Epithelial cell of esophagus (primary cell): ENCODE measurements around the gene CNTN5.
A peak's percentile ranks its signal among the peaks of the same experiment; 100 is the strongest.

Experiments
- DNase-seq: peaks from one replicate; pipeline ENCODE4 v3.0.0; 2010; ENCODE audit warnings: low read depth
- H3K4me3 ChIP-seq: 2 replicates; pipeline ENCODE4 v1.5.1; 2011; ENCODE audit warnings: mild to moderate bottlenecking, low read length, control low read depth
- CTCF ChIP-seq: IDR thresholded peaks from 2 replicates; pipeline ENCODE4 v1.5.1; 2011; ENCODE audit warnings: low read depth, mild to moderate bottlenecking, low read length, control low read depth, inconsistent platforms; ENCODE audit not compliant: insufficient read depth; ENCODE audit errors: missing control alignments

The CNTN5 gene

GRCh38 chr11:99968336-99968735 is 947.6 kb downstream of the CNTN5 start:
- no peak overlapping the region for H3K4me3 ChIP-seq
- peak; percentile 9 for DNase-seq
- no peak for TF ChIP-seq CTCF

- no peak for TF ChIP-seq CTCF
- no peak for DNase-seq
- H3K4me3 ChIP-seq: no peak overlapping the region
These were observed 953.2 kb downstream of the CNTN5 start for GRCh38 chr11:99973993-99974392.

- no peak for DNase-seq
- no peak overlapping the region for H3K4me3 ChIP-seq
- no peak for TF ChIP-seq CTCF
These were observed 958.3 kb downstream of the CNTN5 start for GRCh38 chr11:99979042-99979441.

- no peak for DNase-seq
- no peak overlapping the region for H3K4me3 ChIP-seq
- no peak for TF ChIP-seq CTCF
These were observed 967.2 kb downstream of the CNTN5 start for GRCh38 chr11:99987821-99988470.

- H3K4me3 ChIP-seq: no peak overlapping the region
- no peak for TF ChIP-seq CTCF
- DNase-seq: no peak
These were observed 967.7 kb downstream of the CNTN5 start for GRCh38 chr11:99988471-99988837.

- no peak for TF ChIP-seq CTCF
- DNase-seq: no peak
- H3K4me3 ChIP-seq: no peak overlapping the region
These were observed 983.2 kb downstream of the CNTN5 start for GRCh38 chr11:100003985-100004384.

GRCh38 chr11:100004541-100004940 is 983.8 kb downstream of the CNTN5 start:
- no peak overlapping the region for H3K4me3 ChIP-seq
- peak; percentile 52 for DNase-seq
- TF ChIP-seq CTCF: no peak
